NCI-H748 (cell line): ENCODE results near the gene SPTAN1.
"Not testable (repeated sequence)": the region's sequence is repeated elsewhere in the genome, so short reads cannot be mapped to it uniquely, and the experiment has no call there.

Experiments
- DNase-seq: peaks from one replicate; lab custom pipeline; 2025; ENCODE audit not compliant: unreplicated experiment; lab: John Stamatoyannopoulos, UW

SPTAN1 gene

DNA sequence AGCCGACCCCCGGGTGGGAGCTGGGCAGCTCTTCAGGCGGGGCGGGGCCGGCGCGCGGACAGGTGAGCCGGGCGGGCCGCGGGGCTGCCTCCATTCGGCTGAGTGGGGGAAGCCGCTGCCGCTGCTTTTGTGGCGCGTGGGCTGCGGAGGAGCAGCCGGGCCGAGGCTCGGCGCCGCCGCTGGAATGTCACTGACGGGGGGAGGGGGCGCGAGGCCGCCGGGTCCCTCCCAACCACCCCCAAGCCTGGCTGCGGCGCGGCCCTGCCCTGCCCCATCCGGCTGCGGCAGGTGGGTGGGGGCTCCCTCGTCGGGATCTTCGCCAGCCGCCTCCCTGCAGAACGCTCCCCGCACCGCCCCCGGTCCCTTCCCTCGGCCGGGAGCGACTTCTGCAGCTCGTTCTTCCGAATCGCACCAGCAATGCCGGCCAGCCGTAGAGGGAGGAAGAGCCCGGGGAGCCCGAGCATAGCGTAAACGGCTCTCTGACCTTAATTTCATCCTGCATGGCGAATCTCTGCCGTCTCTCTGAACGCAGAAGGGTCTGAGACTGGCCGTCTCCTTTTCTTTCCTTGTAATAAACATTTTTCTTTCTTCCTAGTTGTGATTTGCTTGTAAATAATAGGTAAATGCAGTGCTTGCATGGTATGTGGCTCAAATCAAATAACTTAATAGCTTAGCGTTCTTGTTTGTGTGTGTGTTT, 505 bp downstream of the SPTAN1 start:
- peak; percentile 82 for DNase-seq

DNA sequence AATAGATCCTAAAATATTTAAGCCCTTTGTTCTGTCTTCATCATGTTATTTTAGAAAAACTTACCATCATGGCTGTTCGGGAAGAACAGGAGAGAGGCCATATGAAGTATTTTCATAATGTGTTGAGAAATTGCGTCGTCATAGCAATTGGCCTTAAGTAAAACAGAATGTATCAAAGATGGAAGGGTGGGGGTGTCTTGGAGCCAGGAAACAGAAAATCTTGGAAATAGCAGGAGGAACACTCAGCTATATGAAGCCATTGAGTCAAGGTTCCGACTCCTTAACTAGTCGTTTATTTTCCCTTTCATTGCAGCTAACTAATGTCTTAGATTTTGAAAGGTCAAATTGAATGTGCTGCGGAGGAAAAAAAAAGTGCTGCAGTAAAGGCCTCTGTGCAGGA, 1.3 kb downstream of the SPTAN1 start:
- peak; percentile 19 for DNase-seq

- DNase-seq = no peak
These were observed 1.9 kb downstream of the SPTAN1 start for GRCh38 chr9:128554155-128554862.

DNA sequence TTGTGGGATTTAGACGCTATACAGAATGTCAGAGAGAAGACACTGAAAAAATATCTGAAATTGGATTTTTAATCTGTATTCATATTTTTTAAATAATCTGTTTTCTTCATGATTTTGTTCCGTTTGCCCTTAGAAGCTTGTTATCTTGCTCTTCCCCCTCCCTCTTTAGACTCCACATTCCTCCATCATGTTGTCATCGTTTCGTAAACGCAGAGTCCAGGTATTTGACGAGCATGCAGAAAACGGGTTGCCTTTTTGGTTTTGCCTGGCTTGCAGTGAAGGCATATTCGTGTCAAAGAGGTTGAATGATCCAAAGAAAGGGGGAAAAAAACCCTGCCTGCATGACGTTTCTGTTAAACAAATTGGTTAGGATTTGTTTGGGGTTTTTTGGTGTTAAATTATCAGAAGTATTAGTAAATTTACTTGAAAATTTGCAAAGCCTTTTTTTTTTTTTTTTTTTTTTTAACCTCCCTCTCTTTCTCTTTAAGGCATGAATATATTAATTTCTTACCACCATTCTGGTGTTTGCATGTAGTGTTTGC, 2.9 kb downstream of the SPTAN1 start:
- DNase-seq = no peak

- no peak for DNase-seq
These were observed 3.9 kb downstream of the SPTAN1 start for GRCh38 chr9:128556276-128556675.

GRCh38 chr9:128556926-128557634, 4.7 kb downstream of the SPTAN1 start:
- DNase-seq = no peak

- no peak for DNase-seq
These were observed 6.3 kb downstream of the SPTAN1 start for GRCh38 chr9:128558431-128559310.

DNA sequence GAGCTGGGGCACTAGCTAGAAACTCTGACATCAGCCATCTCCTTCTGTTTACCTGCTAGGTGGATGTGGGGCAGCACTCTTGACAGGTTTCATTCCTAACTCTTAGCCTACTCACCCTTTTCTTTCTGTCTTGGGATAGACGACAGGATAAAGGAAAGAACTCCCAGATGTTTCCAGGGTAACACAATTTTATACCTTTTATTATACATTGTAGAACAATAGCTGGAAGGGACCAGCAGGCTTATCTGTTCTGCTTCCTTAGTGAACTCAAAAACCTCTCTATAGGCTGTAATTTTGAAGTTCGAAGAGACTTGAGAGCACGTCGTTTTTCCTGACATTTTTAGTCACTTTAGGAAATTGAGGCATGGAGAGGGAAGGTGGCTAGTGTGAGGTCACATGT, 13.2 kb downstream of the SPTAN1 start:
- no peak for DNase-seq

DNA sequence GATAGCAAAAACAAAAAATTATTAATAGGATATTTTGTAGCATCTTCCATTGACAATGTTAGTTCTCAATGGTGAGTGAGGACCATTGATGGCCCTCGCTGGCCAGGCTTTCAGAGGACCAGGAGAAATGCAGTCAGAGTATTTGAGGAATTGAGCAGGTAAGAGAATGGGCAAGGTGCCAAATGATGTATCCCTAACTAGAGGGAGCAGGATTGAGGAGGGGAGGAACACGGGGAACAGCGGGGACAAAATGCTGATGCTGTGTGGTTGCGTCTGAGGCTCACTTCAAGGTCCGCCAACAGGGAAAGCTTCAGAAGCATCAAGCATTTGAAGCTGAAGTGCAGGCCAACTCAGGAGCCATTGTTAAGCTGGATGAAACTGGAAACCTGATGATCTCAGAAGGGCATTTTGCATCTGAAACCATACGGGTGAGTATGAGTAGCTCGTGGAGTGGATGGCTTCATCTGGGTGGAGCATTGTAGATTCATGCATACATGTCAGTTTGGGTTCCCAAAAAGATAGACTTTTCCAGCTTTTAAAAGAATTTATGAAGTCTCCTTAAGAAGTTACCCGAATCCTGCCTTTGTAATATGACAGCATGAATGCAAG, 16.2 kb downstream of the SPTAN1 start:
- DNase-seq = no peak

DNA sequence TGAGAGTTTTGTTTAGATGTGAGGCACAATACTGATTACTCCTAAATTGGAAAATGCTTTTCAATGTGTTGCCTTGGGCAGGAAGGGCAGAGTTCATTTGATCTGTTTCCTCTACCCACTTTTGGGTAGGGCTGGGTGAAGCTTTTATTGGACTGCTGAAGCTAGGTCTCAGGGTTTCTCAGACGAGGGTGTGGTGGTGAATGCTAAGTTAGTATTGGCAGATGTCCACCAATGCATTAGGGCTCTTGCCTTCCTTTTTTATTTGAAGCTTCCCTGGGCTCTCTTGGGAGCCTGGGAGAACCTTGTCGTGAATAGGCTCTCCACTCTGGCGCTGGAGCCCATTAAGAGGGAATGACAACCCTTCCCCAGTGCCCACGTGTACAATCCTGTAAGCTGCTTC, 23.1 kb downstream of the SPTAN1 start:
- DNase-seq = no peak

- DNase-seq = no peak
These were observed 23.5 kb downstream of the SPTAN1 start for GRCh38 chr9:128575916-128576315.

DNA sequence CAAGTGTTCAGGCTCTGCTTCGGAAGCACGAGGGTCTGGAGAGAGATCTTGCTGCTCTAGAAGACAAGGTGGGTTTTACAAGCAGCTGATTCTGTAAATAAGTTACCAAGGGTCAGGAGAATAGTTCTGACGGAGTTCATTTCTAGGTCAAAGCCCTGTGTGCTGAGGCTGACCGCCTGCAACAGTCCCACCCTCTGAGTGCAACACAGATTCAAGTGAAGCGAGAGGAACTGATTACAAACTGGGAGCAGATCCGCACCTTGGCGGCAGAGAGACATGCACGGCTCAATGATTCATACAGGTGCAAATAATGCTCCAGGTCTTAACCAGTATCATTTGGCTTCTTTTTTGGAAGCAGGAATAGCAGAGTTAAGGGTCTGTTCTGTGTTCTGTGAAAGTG, 24.8 kb downstream of the SPTAN1 start:
- DNase-seq = no peak

- DNase-seq = no peak
These were observed 26.8 kb downstream of the SPTAN1 start for GRCh38 chr9:128579194-128579593.

GRCh38 chr9:128580731-128581130, 28.3 kb downstream of the SPTAN1 start:
- no peak for DNase-seq

GRCh38 chr9:128585155-128585554, 32.8 kb downstream of the SPTAN1 start:
- not testable (repeated sequence) for DNase-seq

GRCh38 chr9:128586934-128587333, 34.5 kb downstream of the SPTAN1 start:
- not testable (repeated sequence) for DNase-seq

GRCh38 chr9:128587453-128587852, 35.1 kb downstream of the SPTAN1 start:
- DNase-seq = no peak

DNA sequence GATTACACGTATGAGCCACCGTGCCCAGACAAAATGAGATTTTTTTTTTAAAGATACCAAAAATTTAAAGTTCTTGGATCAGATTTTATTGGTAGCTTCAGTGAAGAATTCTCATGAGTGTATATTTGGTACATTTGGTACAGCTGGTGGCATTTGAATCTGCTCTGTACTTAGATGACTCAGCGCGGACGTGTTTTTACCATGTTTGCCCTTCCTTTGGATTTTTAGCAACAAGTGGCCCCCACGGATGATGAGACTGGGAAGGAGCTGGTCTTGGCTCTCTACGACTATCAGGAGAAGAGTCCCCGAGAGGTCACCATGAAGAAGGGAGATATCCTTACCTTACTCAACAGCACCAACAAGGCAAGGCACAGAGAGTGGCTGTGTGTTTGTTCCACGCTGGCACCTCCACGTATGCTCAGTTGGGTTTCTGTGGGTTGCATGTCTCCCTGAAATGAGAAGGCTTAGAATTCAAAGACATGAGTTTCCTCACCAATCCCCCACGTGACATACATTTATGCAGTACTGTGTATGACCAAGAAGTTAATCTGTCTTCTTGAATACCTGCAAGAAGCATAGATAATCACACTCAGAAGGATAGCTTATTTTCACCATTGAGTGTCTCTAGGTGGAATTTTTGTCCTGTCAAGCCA, 36.3 kb downstream of the SPTAN1 start:
- DNase-seq = no peak

- no peak for DNase-seq
These were observed 40.7 kb downstream of the SPTAN1 start for GRCh38 chr9:128593039-128593438.

DNA sequence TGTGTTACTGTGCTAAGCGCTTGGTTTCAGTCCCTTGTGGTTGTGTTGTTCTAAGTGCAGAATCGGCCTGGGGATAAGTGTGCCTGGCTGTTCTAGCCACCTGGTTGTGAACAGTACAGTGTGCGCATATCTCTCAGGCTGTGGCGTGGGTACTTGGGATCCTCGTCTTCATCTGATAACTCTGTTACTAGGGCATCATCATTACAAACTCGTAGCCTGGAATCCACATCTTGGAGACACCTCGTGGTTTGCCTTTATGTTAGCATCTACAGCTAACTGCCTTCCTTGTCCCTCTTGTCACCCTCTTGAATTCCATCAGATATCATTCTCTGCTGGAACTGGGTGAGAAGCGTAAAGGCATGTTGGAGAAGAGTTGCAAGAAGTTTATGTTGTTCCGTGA, 41.5 kb downstream of the SPTAN1 start:
- DNase-seq = no peak
